ENCODE data around the gene TIMP1.

TIMP1 gene

GRCh38 chrX:47577901-47578300 is 4.3 kb upstream of the TIMP1 start:
- 88% methylated on average over 2 of the region's 3 CpGs for WGBS (ENCODE audit: insufficient coverage)
- H3K4me3 ChIP-seq (ENCODE audit: control insufficient read depth in 1 of 7, extremely low read depth in 1 of 7, insufficient read depth in 4 of 7, low read depth in 2 of 7, low read length in 6 of 7) = no peak overlapping the region
- H3K36me3 ChIP-seq (ENCODE audit: control insufficient read depth in 4 of 4, insufficient read depth in 4 of 4, low read length in 3 of 4) = no peaks in the 10 kb centered on the region
- no peaks in the 10 kb centered on the region for H3K27me3 ChIP-seq (replicated peaks in 2 of 5; ENCODE audit: control insufficient read depth in 4 of 5, insufficient read depth in 5 of 5, low read length in 4 of 5)
- POLR2A ChIA-PET = no interaction called here
- no peaks in the 10 kb centered on the region for H3K9me3 ChIP-seq (ENCODE audit: control extremely low read depth in 1 of 5, control insufficient read depth in 4 of 5, insufficient read depth in 2 of 5, low read depth in 1 of 5, low read length in 4 of 5)
- no peak for DNase-seq
- no peak overlapping the region for H3K27ac ChIP-seq (ENCODE audit: insufficient read depth in 1 of 2, low read depth in 1 of 2, low read length in 2 of 2, poor library complexity in 1 of 2, severe bottlenecking in 2 of 2)
- CTCF ChIA-PET = interaction anchor here (1.0 kb wide), 1 partner anchor 51 kb away, joined by 3 read pairs; no protein-coding TSS in a partner anchor
- H3K4me1 ChIP-seq (ENCODE audit: control extremely low read depth in 1 of 4, control insufficient read depth in 4 of 4, insufficient read depth in 4 of 4, low read length in 3 of 4) = peaks cover 5 to 36% (median 17%) of the 10 kb centered on the region in 4 experiments

DNA sequence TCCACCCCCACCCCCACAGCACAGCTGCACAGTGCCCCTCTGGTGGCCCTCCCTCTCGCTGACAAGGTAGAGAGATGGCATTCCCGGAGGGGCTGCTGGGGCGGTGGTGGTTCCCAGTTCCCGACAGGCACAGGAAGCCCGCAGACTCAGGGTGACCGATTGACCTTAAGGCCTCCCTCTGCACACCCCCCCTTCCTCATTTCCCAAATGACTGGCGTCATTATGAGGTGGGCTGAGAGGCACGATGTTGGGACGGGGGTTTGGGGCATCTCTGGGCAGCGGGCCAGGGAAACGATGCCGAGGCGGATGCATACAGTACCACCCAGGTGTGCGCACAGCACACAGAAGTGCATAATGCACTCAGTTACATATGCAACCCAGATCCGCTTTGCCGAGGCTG is 3.5 kb upstream of the TIMP1 start:
- DNase-seq = no peak
- POLR2A ChIA-PET = no interaction called here
- CTCF ChIA-PET = no interaction called here
- H3K9me3 ChIP-seq (ENCODE audit: control extremely low read depth in 1 of 5, control insufficient read depth in 4 of 5, insufficient read depth in 2 of 5, low read depth in 1 of 5, low read length in 4 of 5) = no peaks in the 10 kb centered on the region
- no peaks in the 10 kb centered on the region for H3K27me3 ChIP-seq (replicated peaks in 2 of 5; ENCODE audit: control insufficient read depth in 4 of 5, insufficient read depth in 5 of 5, low read length in 4 of 5)
- no peak overlapping the region for H3K4me3 ChIP-seq (ENCODE audit: control insufficient read depth in 1 of 7, extremely low read depth in 1 of 7, insufficient read depth in 4 of 7, low read depth in 2 of 7, low read length in 6 of 7)
- H3K27ac ChIP-seq (ENCODE audit: insufficient read depth in 1 of 2, low read depth in 1 of 2, low read length in 2 of 2, poor library complexity in 1 of 2, severe bottlenecking in 2 of 2) = no peak overlapping the region
- 58% methylated on average over 9 of the region's 16 CpGs for WGBS (ENCODE audit: insufficient coverage)
- no peaks in the 10 kb centered on the region for H3K36me3 ChIP-seq (ENCODE audit: control insufficient read depth in 4 of 4, insufficient read depth in 4 of 4, low read length in 3 of 4)
- peaks cover 5 to 42% (median 22%) of the 10 kb centered on the region in 4 experiments for H3K4me1 ChIP-seq (ENCODE audit: control extremely low read depth in 1 of 4, control insufficient read depth in 4 of 4, insufficient read depth in 4 of 4, low read length in 3 of 4)

- Histone ChIP-seq H3K4me1 (ENCODE audit: control extremely low read depth in 1 of 4, control insufficient read depth in 4 of 4, insufficient read depth in 4 of 4, low read length in 3 of 4) (peaks cover 5 to 38% (median 22%) of the 10 kb centered on the region in 4 experiments), H3K36me3 (ENCODE audit: control insufficient read depth in 4 of 4, insufficient read depth in 4 of 4, low read length in 3 of 4) (no peaks in the 10 kb centered on the region), H3K4me3 (ENCODE audit: control insufficient read depth in 1 of 7, extremely low read depth in 1 of 7, insufficient read depth in 4 of 7, low read depth in 2 of 7, low read length in 6 of 7) (no peak overlapping the region), H3K27me3 (replicated peaks in 2 of 5; ENCODE audit: control insufficient read depth in 4 of 5, insufficient read depth in 5 of 5, low read length in 4 of 5) (no peaks in the 10 kb centered on the region), H3K9me3 (ENCODE audit: control extremely low read depth in 1 of 5, control insufficient read depth in 4 of 5, insufficient read depth in 2 of 5, low read depth in 1 of 5, low read length in 4 of 5) (no peaks in the 10 kb centered on the region), H3K27ac (ENCODE audit: insufficient read depth in 1 of 2, low read depth in 1 of 2, low read length in 2 of 2, poor library complexity in 1 of 2, severe bottlenecking in 2 of 2) (no peak overlapping the region)
- 89% methylated on average over 5 of the region's 9 CpGs for WGBS (ENCODE audit: insufficient coverage)
- DNase-seq = no peak
- ChIA-PET POLR2A (no interaction called here), CTCF (interaction anchor here (1.1 kb wide), 1 partner anchor 65 kb away, joined by 4 read pairs; no protein-coding TSS in a partner anchor)
Observed at GRCh38 chrX:47579537-47579936, 2.7 kb upstream of the TIMP1 start.

GRCh38 chrX:47583240-47583861 is 1.1 kb downstream of the TIMP1 start:
- peak overlapping the region in 1 of 2 experiments; percentile 49 for H3K27ac ChIP-seq (ENCODE audit: insufficient read depth in 1 of 2, low read depth in 1 of 2, low read length in 2 of 2, poor library complexity in 1 of 2, severe bottlenecking in 2 of 2)
- POLR2A ChIA-PET = interaction anchor here (0.6 to 0.9 kb wide), 2 partner anchors 25 to 82 kb away, joined by 3 to 4 read pairs; no protein-coding TSS in a partner anchor
- peaks cover 5 to 31% (median 21%) of the 10 kb centered on the region in 4 experiments for H3K4me1 ChIP-seq (ENCODE audit: control extremely low read depth in 1 of 4, control insufficient read depth in 4 of 4, insufficient read depth in 4 of 4, low read length in 3 of 4)
- 51% methylated on average over 4 of the region's 8 CpGs for WGBS (ENCODE audit: insufficient coverage)
- DNase-seq = peak in 2 of 3 donors; percentile 30 to 36
- H3K9me3 ChIP-seq (ENCODE audit: control extremely low read depth in 1 of 5, control insufficient read depth in 4 of 5, insufficient read depth in 2 of 5, low read depth in 1 of 5, low read length in 4 of 5) = no peaks in the 10 kb centered on the region
- H3K36me3 ChIP-seq (ENCODE audit: control insufficient read depth in 4 of 4, insufficient read depth in 4 of 4, low read length in 3 of 4) = peaks cover 0 to 13% (median 5%) of the 10 kb centered on the region in 4 experiments
- CTCF ChIA-PET = interaction anchor here (0.7 to 1.3 kb wide), 6 partner anchors 9 to 45 kb away, joined by 3 to 6 read pairs (median 3); no protein-coding TSS in a partner anchor
- H3K27me3 ChIP-seq (replicated peaks in 2 of 5; ENCODE audit: control insufficient read depth in 4 of 5, insufficient read depth in 5 of 5, low read length in 4 of 5) = peaks cover 0 to 2% (median 0%) of the 10 kb centered on the region in 5 experiments
- H3K4me3 ChIP-seq (ENCODE audit: control insufficient read depth in 1 of 7, extremely low read depth in 1 of 7, insufficient read depth in 4 of 7, low read depth in 2 of 7, low read length in 6 of 7) = peak overlapping the region in 3 of 7 experiments; percentile 23 to 68 (median 50)

DNA sequence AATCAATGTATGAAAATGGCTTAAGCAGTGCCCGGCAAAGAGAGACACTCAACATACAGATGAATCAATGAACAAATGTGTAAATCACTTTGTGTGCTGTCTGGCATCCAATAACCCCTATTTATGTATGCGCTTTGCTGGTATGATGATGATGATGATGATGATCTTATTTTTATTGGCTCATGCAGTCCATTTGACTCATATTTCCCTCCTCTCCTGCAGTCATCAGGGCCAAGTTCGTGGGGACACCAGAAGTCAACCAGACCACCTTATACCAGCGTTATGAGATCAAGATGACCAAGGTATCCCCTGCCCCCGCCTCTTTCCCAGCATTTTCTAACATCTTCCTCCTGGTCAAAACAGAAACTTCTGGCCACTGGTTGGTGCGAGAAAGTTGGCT is 2.5 kb downstream of the TIMP1 start:
- DNase-seq = no peak
- no CpG with 5 or more reads among the region's 6 CpGs for WGBS (ENCODE audit: insufficient coverage)
- Histone ChIP-seq H3K4me3 (ENCODE audit: control insufficient read depth in 1 of 7, extremely low read depth in 1 of 7, insufficient read depth in 4 of 7, low read depth in 2 of 7, low read length in 6 of 7) (no peak overlapping the region), H3K9me3 (ENCODE audit: control extremely low read depth in 1 of 5, control insufficient read depth in 4 of 5, insufficient read depth in 2 of 5, low read depth in 1 of 5, low read length in 4 of 5) (no peaks in the 10 kb centered on the region), H3K27me3 (replicated peaks in 2 of 5; ENCODE audit: control insufficient read depth in 4 of 5, insufficient read depth in 5 of 5, low read length in 4 of 5) (peaks cover 0 to 2% (median 0%) of the 10 kb centered on the region in 5 experiments), H3K4me1 (ENCODE audit: control extremely low read depth in 1 of 4, control insufficient read depth in 4 of 4, insufficient read depth in 4 of 4, low read length in 3 of 4) (peaks cover 5 to 23% (median 16%) of the 10 kb centered on the region in 4 experiments), H3K27ac (ENCODE audit: insufficient read depth in 1 of 2, low read depth in 1 of 2, low read length in 2 of 2, poor library complexity in 1 of 2, severe bottlenecking in 2 of 2) (no peak overlapping the region), H3K36me3 (ENCODE audit: control insufficient read depth in 4 of 4, insufficient read depth in 4 of 4, low read length in 3 of 4) (peaks cover 0 to 13% (median 5%) of the 10 kb centered on the region in 4 experiments)
- ChIA-PET POLR2A (no interaction called here), CTCF (no interaction called here)

- ChIA-PET POLR2A (no interaction called here), CTCF (no interaction called here)
- 84% methylated on average over 16 of the region's 16 CpGs for WGBS (ENCODE audit: insufficient coverage)
- H3K36me3 ChIP-seq (ENCODE audit: control insufficient read depth in 4 of 4, insufficient read depth in 4 of 4, low read length in 3 of 4) = peaks cover 0 to 13% (median 5%) of the 10 kb centered on the region in 4 experiments
- H3K9me3 ChIP-seq (ENCODE audit: control extremely low read depth in 1 of 5, control insufficient read depth in 4 of 5, insufficient read depth in 2 of 5, low read depth in 1 of 5, low read length in 4 of 5) = no peaks in the 10 kb centered on the region
- H3K4me3 ChIP-seq (ENCODE audit: control insufficient read depth in 1 of 7, extremely low read depth in 1 of 7, insufficient read depth in 4 of 7, low read depth in 2 of 7, low read length in 6 of 7) = no peak overlapping the region
- H3K4me1 ChIP-seq (ENCODE audit: control extremely low read depth in 1 of 4, control insufficient read depth in 4 of 4, insufficient read depth in 4 of 4, low read length in 3 of 4) = peaks cover 5 to 23% (median 16%) of the 10 kb centered on the region in 4 experiments
- H3K27me3 ChIP-seq (replicated peaks in 2 of 5; ENCODE audit: control insufficient read depth in 4 of 5, insufficient read depth in 5 of 5, low read length in 4 of 5) = peaks cover 0 to 2% (median 0%) of the 10 kb centered on the region in 5 experiments
- H3K27ac ChIP-seq (ENCODE audit: insufficient read depth in 1 of 2, low read depth in 1 of 2, low read length in 2 of 2, poor library complexity in 1 of 2, severe bottlenecking in 2 of 2) = no peak overlapping the region
- DNase-seq = no peak
Observed at GRCh38 chrX:47585273-47585672, 3.0 kb downstream of the TIMP1 start.

GRCh38 chrX:47586043-47586787 is 4.0 kb downstream of the TIMP1 start:
- Histone ChIP-seq H3K9me3 (ENCODE audit: control extremely low read depth in 1 of 5, control insufficient read depth in 4 of 5, insufficient read depth in 2 of 5, low read depth in 1 of 5, low read length in 4 of 5) (no peaks in the 10 kb centered on the region), H3K4me3 (ENCODE audit: control insufficient read depth in 1 of 7, extremely low read depth in 1 of 7, insufficient read depth in 4 of 7, low read depth in 2 of 7, low read length in 6 of 7) (no peak overlapping the region)

More at GRCh38 chrX:47586043-47586787, 4.0 kb downstream of the TIMP1 start:
- H3K27me3 ChIP-seq (replicated peaks in 2 of 5; ENCODE audit: control insufficient read depth in 4 of 5, insufficient read depth in 5 of 5, low read length in 4 of 5) = peaks cover 0 to 2% (median 0%) of the 10 kb centered on the region in 5 experiments
- peaks cover 0 to 13% (median 5%) of the 10 kb centered on the region in 4 experiments for H3K36me3 ChIP-seq (ENCODE audit: control insufficient read depth in 4 of 4, insufficient read depth in 4 of 4, low read length in 3 of 4)
- POLR2A ChIA-PET = no interaction called here
- H3K27ac ChIP-seq (ENCODE audit: insufficient read depth in 1 of 2, low read depth in 1 of 2, low read length in 2 of 2, poor library complexity in 1 of 2, severe bottlenecking in 2 of 2) = no peak overlapping the region
- H3K4me1 ChIP-seq (ENCODE audit: control extremely low read depth in 1 of 4, control insufficient read depth in 4 of 4, insufficient read depth in 4 of 4, low read length in 3 of 4) = peaks cover 5 to 23% (median 16%) of the 10 kb centered on the region in 4 experiments
- CTCF ChIA-PET = interaction anchor here (0.5 kb wide), 1 partner anchor 1982 kb away, joined by 3 read pairs; no protein-coding TSS in a partner anchor
- DNase-seq = no peak
- WGBS (ENCODE audit: insufficient coverage) = 89% methylated on average over 9 of the region's 11 CpGs
